ENCODE data around the gene C14orf132. TPM values are rescaled to one million over a fixed set of nuclear protein-coding genes. Genes with fewer than 3 reads are reported as not detected.

C14orf132 gene
- total and polyA plus RNA-seq, 2 experiments from 2014 or later = 17.0 to 19.3 TPM

DNA sequence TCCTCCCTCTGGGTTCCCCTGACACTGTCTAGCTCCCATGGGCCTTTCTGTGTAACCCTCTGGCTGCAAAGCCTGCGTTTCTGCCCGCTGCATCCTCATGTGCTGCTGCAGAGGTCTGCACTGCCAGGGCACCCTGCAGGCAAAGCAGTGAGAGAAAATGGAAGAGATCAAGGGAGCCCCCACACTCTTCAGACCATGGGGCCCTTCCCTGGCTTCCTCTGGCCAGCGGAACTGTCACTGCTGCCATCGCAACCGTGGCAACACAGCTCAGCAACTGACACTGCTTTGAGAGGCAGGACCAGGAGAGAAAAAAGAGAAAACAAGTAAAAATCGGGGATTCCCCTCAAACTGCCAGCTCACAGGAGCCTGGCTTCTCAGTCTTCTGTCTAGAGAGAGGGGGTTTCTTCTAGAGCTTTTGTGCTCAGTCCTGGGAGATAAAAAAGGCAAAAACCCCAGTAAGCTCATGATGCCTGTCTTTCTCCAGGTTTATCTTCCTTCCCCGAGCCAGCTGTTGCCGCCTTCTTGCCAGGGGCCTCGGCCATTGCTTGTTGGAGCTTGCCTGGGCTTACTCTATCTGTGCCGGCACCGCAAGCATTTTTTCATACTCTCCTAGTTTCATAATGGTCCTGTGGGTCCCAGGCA, 38.9 kb downstream of the C14orf132 start:
- no peak for TF ChIP-seq EZH2phosphoT487 (IDR thresholded peaks at IDR 0.05; ENCODE audit: low read depth, severe bottlenecking, unreplicated experiment)
- TF ChIP-seq, protein P1, sequence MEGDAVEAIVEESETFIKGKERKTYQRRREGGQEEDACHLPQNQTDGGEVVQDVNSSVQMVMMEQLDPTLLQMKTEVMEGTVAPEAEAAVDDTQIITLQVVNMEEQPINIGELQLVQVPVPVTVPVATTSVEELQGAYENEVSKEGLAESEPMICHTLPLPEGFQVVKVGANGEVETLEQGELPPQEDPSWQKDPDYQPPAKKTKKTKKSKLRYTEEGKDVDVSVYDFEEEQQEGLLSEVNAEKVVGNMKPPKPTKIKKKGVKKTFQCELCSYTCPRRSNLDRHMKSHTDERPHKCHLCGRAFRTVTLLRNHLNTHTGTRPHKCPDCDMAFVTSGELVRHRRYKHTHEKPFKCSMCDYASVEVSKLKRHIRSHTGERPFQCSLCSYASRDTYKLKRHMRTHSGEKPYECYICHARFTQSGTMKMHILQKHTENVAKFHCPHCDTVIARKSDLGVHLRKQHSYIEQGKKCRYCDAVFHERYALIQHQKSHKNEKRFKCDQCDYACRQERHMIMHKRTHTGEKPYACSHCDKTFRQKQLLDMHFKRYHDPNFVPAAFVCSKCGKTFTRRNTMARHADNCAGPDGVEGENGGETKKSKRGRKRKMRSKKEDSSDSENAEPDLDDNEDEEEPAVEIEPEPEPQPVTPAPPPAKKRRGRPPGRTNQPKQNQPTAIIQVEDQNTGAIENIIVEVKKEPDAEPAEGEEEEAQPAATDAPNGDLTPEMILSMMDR (IDR thresholded peaks at IDR 0.05; ENCODE audit: poor library complexity) = no peak
- no peak for TF ChIP-seq EZH2 (IDR thresholded peaks at IDR 0.05; ENCODE audit: borderline replicate concordance)
- no peak overlapping the region for H3K4me2 ChIP-seq
- H2AFZ ChIP-seq = no peak overlapping the region
- H3K36me3 ChIP-seq (replicated peaks; ENCODE audit: insufficient read depth, low read depth) = no peaks in the 10 kb centered on the region
- DNase-seq (ENCODE audit: low spot score) = no peak
- no peaks in the 10 kb centered on the region for H3K9me2 ChIP-seq (replicated peaks; ENCODE audit: insufficient read depth)
- H3K27me3 ChIP-seq = no peaks in the 10 kb centered on the region
- H3K79me2 ChIP-seq = peaks cover 7% of the 10 kb centered on the region
- H4K20me1 ChIP-seq (ENCODE audit: insufficient read depth, poor library complexity, severe bottlenecking) = no peaks in the 10 kb centered on the region
- no peak overlapping the region for H3K4me3 ChIP-seq
- no peaks in the 10 kb centered on the region for H3K9me3 ChIP-seq (ENCODE audit: low read depth)
- H3K4me1 ChIP-seq (ENCODE audit: insufficient read depth) = peaks cover 3% of the 10 kb centered on the region
- WGBS (ENCODE audit: low lambda C conversion rate, missing lambda C conversion rate) = 75% methylated on average over 11 of the region's 11 CpGs
- H3K27ac ChIP-seq = peak overlapping the region; percentile 79

DNA sequence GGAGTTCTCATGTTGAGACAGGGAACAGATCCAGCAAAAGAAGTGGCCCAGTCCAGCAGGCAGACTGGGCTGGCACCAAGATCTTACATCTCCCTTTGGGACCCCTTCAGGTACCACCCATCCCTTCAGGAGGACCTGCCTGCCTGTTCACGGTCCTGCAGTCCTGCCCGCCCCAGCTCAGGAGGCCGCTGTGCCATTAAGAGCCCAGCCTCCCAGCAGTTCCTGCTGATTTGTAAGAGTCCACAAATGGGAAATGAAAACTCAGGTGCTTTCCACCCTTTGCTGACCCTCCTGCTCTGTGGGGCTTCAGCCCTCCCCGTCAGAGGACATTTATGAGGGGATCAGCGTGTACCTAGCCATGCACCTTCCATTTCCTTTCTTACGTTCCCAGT, 39.5 kb downstream of the C14orf132 start:
- H3K4me2 ChIP-seq = peak overlapping the region; percentile 40
- H3K9me3 ChIP-seq (ENCODE audit: low read depth) = no peaks in the 10 kb centered on the region
- H3K4me3 ChIP-seq = no peak overlapping the region
- 88% methylated on average over 6 of the region's 6 CpGs for WGBS (ENCODE audit: low lambda C conversion rate, missing lambda C conversion rate)
- no peaks in the 10 kb centered on the region for H3K27me3 ChIP-seq
- H4K20me1 ChIP-seq (ENCODE audit: insufficient read depth, poor library complexity, severe bottlenecking) = no peaks in the 10 kb centered on the region
- peak overlapping the region; percentile 79 for H3K27ac ChIP-seq
- no peaks in the 10 kb centered on the region for H3K9me2 ChIP-seq (replicated peaks; ENCODE audit: insufficient read depth)
- H2AFZ ChIP-seq = no peak overlapping the region
- peaks cover 7% of the 10 kb centered on the region for H3K79me2 ChIP-seq
- peaks cover 3% of the 10 kb centered on the region for H3K4me1 ChIP-seq (ENCODE audit: insufficient read depth)
- no peak for DNase-seq (ENCODE audit: low spot score)
- no peaks in the 10 kb centered on the region for H3K36me3 ChIP-seq (replicated peaks; ENCODE audit: insufficient read depth, low read depth)
- TF ChIP-seq, protein P1 (IDR thresholded peaks at IDR 0.05; ENCODE audit: poor library complexity) = no peak
- TF ChIP-seq EZH2phosphoT487 (IDR thresholded peaks at IDR 0.05; ENCODE audit: low read depth, severe bottlenecking, unreplicated experiment) = no peak
- TF ChIP-seq EZH2 (IDR thresholded peaks at IDR 0.05; ENCODE audit: borderline replicate concordance) = no peak

DNA sequence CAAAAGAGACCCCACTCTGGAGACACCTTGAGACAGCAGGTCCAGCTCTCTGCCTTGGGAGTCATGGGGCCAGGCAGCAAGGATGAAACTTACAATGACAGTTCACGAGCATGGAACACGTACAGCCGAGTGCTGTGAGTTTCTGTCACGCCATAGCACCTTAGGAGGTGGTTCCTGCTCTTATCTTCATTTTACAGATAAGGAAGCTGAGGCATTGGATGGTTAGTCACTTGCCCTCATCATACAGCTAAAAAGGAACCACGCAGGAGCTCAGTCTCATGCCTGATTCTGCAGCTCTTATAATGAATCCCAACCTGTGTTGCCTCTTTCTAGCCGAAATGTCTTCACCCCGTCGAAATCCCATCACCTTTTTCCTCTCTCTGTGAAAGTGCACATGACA, 39.9 kb downstream of the C14orf132 start:
- Histone ChIP-seq H3K4me3 (no peak overlapping the region), H3K4me1 (ENCODE audit: insufficient read depth) (peaks cover 3% of the 10 kb centered on the region), H4K20me1 (ENCODE audit: insufficient read depth, poor library complexity, severe bottlenecking) (no peaks in the 10 kb centered on the region), H3K9me2 (replicated peaks; ENCODE audit: insufficient read depth) (no peaks in the 10 kb centered on the region), H3K27me3 (no peaks in the 10 kb centered on the region), H3K79me2 (peaks cover 7% of the 10 kb centered on the region), H3K36me3 (replicated peaks; ENCODE audit: insufficient read depth, low read depth) (no peaks in the 10 kb centered on the region), H3K27ac (peak overlapping the region; percentile 79), H2AFZ (no peak overlapping the region), H3K9me3 (ENCODE audit: low read depth) (no peaks in the 10 kb centered on the region), H3K4me2 (peak overlapping the region; percentile 40)
- TF ChIP-seq, protein P1 (IDR thresholded peaks at IDR 0.05; ENCODE audit: poor library complexity) = no peak
- TF ChIP-seq EZH2 (IDR thresholded peaks at IDR 0.05; ENCODE audit: borderline replicate concordance) (no peak), EZH2phosphoT487 (IDR thresholded peaks at IDR 0.05; ENCODE audit: low read depth, severe bottlenecking, unreplicated experiment) (no peak)
- 63% methylated on average over 8 of the region's 8 CpGs for WGBS (ENCODE audit: low lambda C conversion rate, missing lambda C conversion rate)
- peak; percentile 60 for DNase-seq (ENCODE audit: low spot score)
